A673 (cell line): ENCODE data around the gene TBC1D22A. TPM values are rescaled to one million over a fixed set of nuclear protein-coding genes. Genes with fewer than 3 reads are reported as not detected.

Source experiments
- BruUV-seq: library from RNA; stranded (reverse); fragments of 400-500 nt; replicated peaks from 2 replicates; lab custom pipeline; 2021; lab: Mats Ljungman, UMichigan
- CTCF ChIA-PET: fragments of 300-600 bp; sonication (Branson Sonifier 250); formaldehyde crosslinking; loops from one replicate; lab custom pipeline; 2022; ENCODE audit warnings: antibody characterized with exemption; lab: Charles Lee
- POLR2A ChIA-PET: fragments of 300-600 bp; sonication (Branson Sonifier 250); formaldehyde crosslinking; loops from one replicate; lab custom pipeline; 2022; ENCODE audit warnings: antibody characterized with exemption; ENCODE audit not compliant: low non-redundant PET; lab: Charles Lee
- DNase-seq: peaks from one replicate; pipeline ENCODE4 v3.0.0-alpha.2; 2015; ENCODE audit warnings: low spot score
- H3K27ac ChIP-seq: fragments of 200-600 bp; sonication (generic); 2 replicates; pipeline ENCODE4 v1.5.1; 2016; ENCODE audit warnings: mixed run types, low read depth, mild to moderate bottlenecking, mixed read lengths, antibody characterized with exemption, low read length; ENCODE audit not compliant: poor library complexity, severe bottlenecking
- H3K27me3 ChIP-seq: fragments of 200-600 bp; sonication (generic); replicated peaks from 2 replicates; pipeline ENCODE4 v1.6.1; 2017; ENCODE audit warnings: mixed run types, low read depth, mild to moderate bottlenecking, mixed read lengths, antibody characterized with exemption, low read length; ENCODE audit not compliant: insufficient read depth, poor library complexity
- H3K36me3 ChIP-seq: fragments of 200-600 bp; sonication (generic); 2 replicates; pipeline ENCODE4 v1.6.1; 2016; ENCODE audit warnings: mixed run types, mild to moderate bottlenecking, mixed read lengths, antibody characterized with exemption, low read length; ENCODE audit not compliant: insufficient read depth, poor library complexity, severe bottlenecking
- H3K4me1 ChIP-seq: fragments of 200-600 bp; sonication (generic); 2 replicates; pipeline ENCODE4 v1.6.1; 2017; ENCODE audit warnings: mixed run types, mild to moderate bottlenecking, mixed read lengths, antibody characterized with exemption, low read length; ENCODE audit not compliant: insufficient read depth, poor library complexity, severe bottlenecking
- H3K4me3 ChIP-seq: fragments of 200-600 bp; sonication (generic); 2 replicates; pipeline ENCODE4 v1.5.1; 2016; ENCODE audit warnings: low read depth, mixed run types, mild to moderate bottlenecking, mixed read lengths, low read length; ENCODE audit not compliant: poor library complexity, severe bottlenecking
- H3K9me3 ChIP-seq: fragments of 200-600 bp; sonication (generic); 2 replicates; pipeline ENCODE4 v1.6.1; 2016; ENCODE audit warnings: mixed run types, low read depth, mild to moderate bottlenecking, mixed read lengths, antibody characterized with exemption, low read length; ENCODE audit not compliant: poor library complexity, severe bottlenecking
- CTCF ChIP-seq: fragments of 300-800, 200-600 bp; sonication (generic); conservative IDR thresholded peaks from 2 replicates; pipeline ENCODE4 v1.5.1; 2017; ENCODE audit warnings: low read depth, mild to moderate bottlenecking, antibody characterized with exemption, low read length, moderate library complexity, mixed read lengths
- EZH2 ChIP-seq: fragments of 200-600 bp; sonication (generic); IDR thresholded peaks from 2 replicates; pipeline ENCODE4 v1.6.1; 2017; ENCODE audit warnings: borderline replicate concordance, low read depth, mild to moderate bottlenecking, mixed read lengths, antibody characterized with exemption, low read length; ENCODE audit not compliant: poor library complexity, severe bottlenecking
- intact Hi-C: fragments of 100-400 bp; cut with micrococcal nuclease; formaldehyde crosslinking; loops from one replicate; pipeline ENCODE4 v1.10.0; 2022; ENCODE audit not compliant: unreplicated experiment
- total RNA-seq: library from RNA; stranded (reverse); gene quantifications from 2 replicates; pipeline ENCODE4 v1.2.3, GENCODE V29; 2021

The TBC1D22A gene
- total RNA-seq, 1 experiment from 2014 or later, result 22.5 TPM

GRCh38 chr22:46793497-46793896 is 31.0 kb downstream of the TBC1D22A start:
- no peaks in the 10 kb centered on the region for H3K27me3 ChIP-seq
- CTCF ChIA-PET, result interaction anchor here (0.5 kb wide), 1 partner anchor 13 kb away, joined by 3 read pairs; no protein-coding TSS in a partner anchor
- BruUV-seq, result no TSS peak
- no peak overlapping the region for H3K4me3 ChIP-seq
- no peak for TF ChIP-seq EZH2
- no peak for TF ChIP-seq CTCF
- POLR2A ChIA-PET, result no interaction called here
- no peak overlapping the region for H3K27ac ChIP-seq
- DNase-seq, result no peak
- H3K36me3 ChIP-seq, result peaks cover 3% of the 10 kb centered on the region
- H3K4me1 ChIP-seq, result no peaks in the 10 kb centered on the region
- no peaks in the 10 kb centered on the region for H3K9me3 ChIP-seq
- intact Hi-C loops, result no loop called here

GRCh38 chr22:46794067-46794466 is 31.6 kb downstream of the TBC1D22A start:
- Histone ChIP-seq H3K9me3 (no peaks in the 10 kb centered on the region), H3K4me3 (no peak overlapping the region), H3K36me3 (peaks cover 3% of the 10 kb centered on the region), H3K4me1 (no peaks in the 10 kb centered on the region), H3K27ac (no peak overlapping the region), H3K27me3 (no peaks in the 10 kb centered on the region)
- no peak for TF ChIP-seq CTCF
- no peak for TF ChIP-seq EZH2
- POLR2A ChIA-PET, result interaction anchor here (0.6 kb wide), 1 partner anchor 31 kb away, joined by 4 read pairs; the partner anchor contains the start of gene TBC1D22A
- intact Hi-C loops, result no loop called here
- no peak for DNase-seq
- BruUV-seq, result no TSS peak
- CTCF ChIA-PET, result no interaction called here

- POLR2A ChIA-PET, result interaction anchor here (0.6 kb wide), 1 partner anchor 32 kb away, joined by 4 read pairs; the partner anchor contains the start of gene TBC1D22A
Observed at GRCh38 chr22:46794491-46794890, 32.0 kb downstream of the TBC1D22A start.

More at GRCh38 chr22:46794491-46794890, 32.0 kb downstream of the TBC1D22A start:
- BruUV-seq, result no TSS peak
- CTCF ChIA-PET, result no interaction called here
- DNase-seq, result no peak
- no peak overlapping the region for H3K27ac ChIP-seq
- no peak overlapping the region for H3K4me3 ChIP-seq
- no peaks in the 10 kb centered on the region for H3K9me3 ChIP-seq
- peaks cover 6% of the 10 kb centered on the region for H3K36me3 ChIP-seq
- intact Hi-C loops, result no loop called here
- H3K4me1 ChIP-seq, result no peaks in the 10 kb centered on the region
- TF ChIP-seq EZH2 (no peak), CTCF (no peak)
- H3K27me3 ChIP-seq, result no peaks in the 10 kb centered on the region
